ENCODE results near the gene PARD3.
"Not testable (repeated sequence)": the region's sequence is repeated elsewhere in the genome, so short reads cannot be mapped to it uniquely, and the experiment has no call there.

Gene PARD3

GRCh38 chr10:34795334-34795733 is 19.8 kb downstream of the PARD3 start:
- no peak for DNase-seq

DNA sequence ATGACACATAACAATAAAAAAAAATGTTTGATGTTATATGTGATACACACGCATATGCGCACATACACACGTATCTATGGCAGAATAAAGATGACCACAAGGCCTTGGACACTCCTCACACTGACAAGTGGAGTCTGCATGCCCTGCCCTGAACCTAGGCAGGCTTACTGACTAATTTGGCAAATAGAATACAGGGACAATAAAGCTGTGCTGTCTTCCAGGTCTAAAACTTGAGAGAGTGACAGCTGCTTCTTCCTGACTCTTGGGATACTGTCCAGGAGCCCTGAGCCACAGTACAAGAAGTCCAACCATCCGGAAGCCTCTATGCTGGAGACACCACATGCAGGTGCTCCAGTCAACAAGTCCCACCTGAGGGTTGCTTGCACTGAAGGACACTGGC is 20.3 kb downstream of the PARD3 start:
- no peak for DNase-seq

DNA sequence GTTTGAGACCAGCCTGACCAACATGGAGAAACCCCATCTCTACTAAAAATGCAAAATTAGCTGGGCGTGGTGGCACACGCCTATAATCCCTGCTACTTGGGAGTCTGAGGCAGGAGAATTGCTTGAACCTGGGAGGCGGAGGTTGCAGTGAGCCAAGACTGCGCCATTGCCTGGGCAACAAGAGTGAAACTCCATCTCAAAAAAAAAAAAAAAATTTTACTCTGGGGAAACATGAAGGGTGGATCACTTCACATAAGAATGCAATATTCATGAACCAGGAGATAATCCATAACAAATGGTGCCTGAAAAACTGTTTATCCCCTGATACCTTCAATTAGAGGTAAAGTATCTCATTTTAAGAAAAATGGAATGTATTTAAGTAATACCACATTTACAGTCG is 21.5 kb downstream of the PARD3 start:
- DNase-seq, result not testable (repeated sequence)

- DNase-seq, result no peak
Measured at GRCh38 chr10:34792881-34793280, 22.2 kb downstream of the PARD3 start.

- DNase-seq, result no peak
Measured at GRCh38 chr10:34791947-34792346, 23.1 kb downstream of the PARD3 start.

DNA sequence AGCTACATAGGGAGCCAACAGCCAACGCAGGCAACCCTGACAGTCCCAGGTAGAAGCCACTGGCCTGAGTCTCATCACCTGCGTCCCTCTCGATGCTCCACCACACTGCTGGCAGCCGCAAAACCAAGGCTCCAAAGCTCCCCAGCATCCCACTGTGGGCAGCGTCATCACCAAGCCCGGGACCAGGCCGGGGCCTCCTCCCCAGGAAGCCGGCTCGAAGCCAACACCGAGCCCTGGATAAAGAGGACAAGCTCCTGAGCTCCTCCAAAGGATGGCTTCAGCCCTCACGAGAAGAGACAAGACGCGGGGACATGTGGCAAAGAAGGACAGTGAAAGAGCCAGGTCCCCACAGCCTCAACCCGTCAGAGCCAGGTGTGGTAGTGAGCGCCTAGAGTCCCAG is 23.9 kb downstream of the PARD3 start:
- no peak for DNase-seq

- no peak for DNase-seq
Measured at GRCh38 chr10:34789966-34790506, 25.1 kb downstream of the PARD3 start.

DNA sequence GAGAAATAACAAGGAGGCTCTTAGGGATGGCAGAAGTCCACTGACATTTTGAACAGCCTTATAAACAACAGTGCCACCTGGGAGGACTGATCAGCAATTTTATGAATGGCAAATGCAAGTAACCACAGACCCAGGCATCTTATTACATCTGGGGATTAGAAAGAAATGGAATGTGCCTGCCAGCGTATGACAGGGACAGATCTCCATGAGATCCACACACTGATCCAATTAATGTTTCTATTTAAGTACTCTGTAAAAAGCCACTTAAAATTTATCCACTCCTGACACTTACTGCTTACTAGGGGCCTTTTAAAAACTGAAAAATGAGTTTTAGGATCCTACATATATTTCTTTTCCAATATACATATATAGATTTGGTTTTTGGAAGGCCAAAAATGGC is 28.6 kb downstream of the PARD3 start:
- no peak for DNase-seq

- no peak for DNase-seq
Measured at GRCh38 chr10:34781711-34782110, 33.4 kb downstream of the PARD3 start.

DNA sequence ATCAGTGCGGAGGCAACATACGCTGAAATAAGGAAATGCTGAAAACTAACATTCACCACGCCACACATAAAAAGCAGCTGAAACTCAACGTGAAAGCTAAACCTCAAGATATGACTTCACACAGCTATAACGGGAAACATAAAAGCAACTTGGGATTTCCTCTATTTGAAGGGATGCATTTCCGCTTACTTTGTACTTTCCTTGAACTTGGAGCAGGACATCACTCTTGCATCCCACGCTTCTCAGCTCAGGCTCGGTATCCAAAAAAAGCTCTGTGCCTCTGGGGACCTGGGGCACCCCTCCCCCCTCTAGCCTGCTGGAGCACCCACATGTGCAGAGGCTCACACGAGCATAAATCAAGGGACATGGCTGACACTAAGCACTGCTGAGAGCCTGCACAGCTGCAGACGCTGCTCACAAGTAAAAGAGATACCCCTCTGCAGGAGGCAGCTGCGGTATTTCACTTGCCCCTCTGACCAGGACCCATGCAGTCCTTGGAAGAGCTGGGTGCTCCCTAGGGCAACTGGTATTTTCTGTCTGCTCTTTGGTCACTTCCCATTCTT is 34.2 kb downstream of the PARD3 start:
- DNase-seq, result no peak

DNA sequence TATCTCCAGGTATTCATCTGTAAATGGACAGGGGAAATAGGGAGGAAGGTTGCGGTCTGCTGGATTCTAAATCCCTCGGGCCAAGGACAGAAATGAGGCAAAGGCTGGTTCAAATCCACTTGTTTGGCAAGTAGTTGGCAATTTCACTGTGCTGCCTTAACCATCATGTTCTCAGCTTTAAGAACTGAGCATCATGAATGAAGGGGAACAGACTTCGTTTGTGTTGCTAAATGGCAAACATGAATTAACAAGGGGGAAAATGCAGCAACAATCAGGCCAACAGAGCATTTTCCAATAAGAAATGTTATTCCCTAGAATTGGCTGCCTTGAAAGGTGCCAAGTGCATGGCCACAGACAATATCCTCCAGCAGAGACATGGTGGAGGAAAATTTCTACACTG is 36.9 kb downstream of the PARD3 start:
- no peak for DNase-seq

GRCh38 chr10:34776090-34776690 is 38.9 kb downstream of the PARD3 start:
- DNase-seq, result no peak

DNA sequence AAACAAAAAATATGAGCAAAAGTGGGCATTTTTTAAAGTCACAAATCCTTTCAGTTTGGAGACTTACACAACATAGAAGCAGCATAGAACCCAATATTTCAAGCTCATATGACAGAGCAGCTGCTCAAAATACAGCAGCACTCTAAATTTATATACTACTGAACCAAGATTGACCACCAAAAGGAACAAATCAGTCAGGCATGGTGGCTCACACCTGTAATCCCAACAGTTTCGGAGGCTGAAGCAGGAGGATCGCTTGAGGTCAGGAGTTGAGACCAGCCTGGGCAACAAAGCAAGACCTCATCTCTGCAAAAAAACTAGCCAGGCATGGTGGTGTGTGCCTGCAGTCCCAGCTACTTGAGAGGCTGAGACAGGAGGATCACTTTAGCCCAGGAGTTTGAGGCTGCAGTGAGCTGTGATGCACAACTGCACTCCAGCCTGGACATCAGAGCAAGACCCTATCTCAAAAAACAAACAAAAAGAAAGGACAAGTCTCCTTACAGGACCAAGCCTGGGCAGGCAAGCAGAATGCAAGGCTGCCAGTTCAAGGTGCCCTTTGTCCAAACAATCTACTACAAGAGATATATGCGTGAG is 40.0 kb downstream of the PARD3 start:
- DNase-seq, result no peak

GRCh38 chr10:34773636-34774630 is 41.2 kb downstream of the PARD3 start:
- DNase-seq, result no peak

GRCh38 chr10:34771525-34771924 is 43.6 kb downstream of the PARD3 start:
- no peak for DNase-seq

GRCh38 chr10:34771106-34771505 is 44.0 kb downstream of the PARD3 start:
- no peak for DNase-seq

DNA sequence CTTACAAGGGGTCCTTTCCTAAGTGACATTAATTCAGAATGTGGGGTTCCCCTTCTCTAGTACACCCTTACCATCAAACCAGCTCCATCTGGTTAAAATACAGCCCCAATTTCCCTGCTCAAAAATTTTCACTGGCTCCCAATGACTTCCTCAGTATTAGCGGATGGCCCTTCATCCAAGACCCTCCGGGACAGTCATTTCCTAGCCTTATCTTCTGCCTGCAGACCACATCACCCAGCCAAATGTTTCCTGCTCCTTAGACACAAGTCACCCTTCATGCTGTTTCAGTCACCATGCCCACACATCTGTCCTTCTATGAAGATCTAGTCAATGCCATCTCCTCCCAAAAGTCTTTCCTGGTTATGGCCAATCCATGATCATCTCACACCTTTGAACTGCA is 45.2 kb downstream of the PARD3 start:
- DNase-seq, result no peak

- DNase-seq, result no peak
Measured at GRCh38 chr10:34768972-34769330, 46.1 kb downstream of the PARD3 start.

DNA sequence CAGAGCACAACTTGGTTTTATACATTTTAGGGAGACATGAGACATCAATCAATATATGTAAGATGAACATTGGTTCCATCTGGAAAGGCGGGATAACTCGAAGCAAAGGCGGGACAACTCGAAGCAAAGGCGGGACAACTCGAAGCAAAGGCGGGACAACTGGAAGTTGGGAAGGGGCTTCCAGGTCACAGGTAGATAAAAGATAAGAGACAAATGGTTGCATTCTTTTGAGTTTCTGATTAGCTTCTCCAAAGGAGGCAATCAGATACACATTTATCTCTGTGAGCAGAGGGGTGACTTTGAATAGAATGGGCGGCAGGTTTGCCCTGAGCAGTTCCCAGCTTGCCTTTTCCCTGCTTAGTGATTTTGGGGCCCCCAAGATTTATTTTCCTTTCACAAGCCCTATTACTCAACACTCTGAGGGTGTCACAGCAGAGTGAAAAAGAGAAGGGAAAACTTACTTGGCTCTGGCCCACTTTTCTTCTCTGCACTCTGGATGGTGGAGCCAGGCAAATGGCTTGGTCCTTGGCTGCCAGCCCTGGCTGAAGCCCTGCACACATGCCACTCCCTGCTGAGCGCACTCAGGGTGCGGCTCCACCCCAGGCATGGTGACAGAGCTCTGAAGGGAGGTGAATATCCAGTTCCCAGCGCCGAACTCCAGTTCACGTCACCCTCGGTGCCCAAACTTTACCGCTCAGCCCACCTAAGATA is 46.7 kb downstream of the PARD3 start:
- no peak for DNase-seq

DNA sequence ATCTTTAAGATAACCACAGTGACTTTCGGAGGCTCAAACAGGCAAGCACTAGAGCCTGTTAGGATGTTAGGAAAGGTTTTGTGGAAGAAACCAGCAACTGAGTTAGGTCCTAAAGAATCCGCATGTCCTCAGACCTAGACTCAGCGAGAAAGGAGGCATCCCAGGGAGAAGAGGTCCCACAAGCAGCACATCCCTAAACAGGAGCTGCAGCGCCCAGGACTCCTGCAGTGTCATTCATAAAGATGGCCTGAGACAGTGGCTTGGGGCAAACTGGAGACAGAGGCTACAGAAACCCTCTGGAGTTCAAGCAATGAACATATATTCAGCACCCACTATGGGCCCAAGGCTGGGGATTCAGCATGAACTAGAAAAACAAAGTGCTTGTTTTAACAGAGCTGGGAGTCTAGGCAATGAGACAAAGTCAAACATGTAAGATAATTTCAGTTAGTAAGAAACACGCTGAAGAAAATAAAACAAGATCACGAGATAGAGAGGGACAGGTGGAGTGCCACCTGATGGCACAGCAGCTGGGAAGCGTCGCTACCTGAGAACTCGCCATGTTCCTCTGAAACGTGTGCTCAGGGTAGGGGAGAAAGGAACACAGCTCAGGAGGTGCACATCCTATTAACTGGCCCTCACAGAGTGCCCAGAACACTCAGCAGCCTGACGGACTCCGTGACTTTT is 48.1 kb downstream of the PARD3 start:
- no peak for DNase-seq

DNA sequence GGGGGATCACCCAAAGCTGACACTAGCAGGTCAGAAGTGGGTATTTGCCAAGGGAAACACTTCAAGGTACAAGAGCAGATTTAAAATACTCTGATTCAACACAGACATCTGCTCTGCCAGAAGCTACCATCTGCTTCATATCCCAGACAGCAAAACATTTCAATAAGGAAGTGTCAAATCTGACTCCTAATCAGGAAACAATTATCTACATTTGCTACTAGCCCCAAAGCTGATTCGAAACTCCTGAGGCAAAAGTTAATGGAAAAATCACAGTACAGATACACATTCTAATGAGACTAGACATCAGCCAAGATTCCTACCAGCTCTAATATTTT is 48.9 kb downstream of the PARD3 start:
- DNase-seq, result no peak

GRCh38 chr10:34764472-34764946 is 50.6 kb downstream of the PARD3 start:
- DNase-seq, result no peak

Data from activated CD4-positive, alpha-beta T cell treated with anti-CD3 and anti-CD28 coated beads, Interleukin-2, Interleukin-6, amounts not matched to agents 100 ng/mL and 50 ng/mL, durations not matched to agents 16 hours and 8 hours (primary cell).